Sigmoid colon (tissue), 4 donors: ENCODE data around the gene HMGCS1.

Source experiments
- EP300 ChIP-seq, 4 donors: sonication (generic); formaldehyde crosslinking; IDR thresholded peaks; one replicate each; pipeline ENCODE4 v1.6.1; 2017; ENCODE audit warnings: antibody characterized with exemption in 4 of 4
- POLR2A ChIP-seq, 2 donors: fragments of 450-650 bp; IDR thresholded peaks; one replicate each; pipeline ENCODE4 v1.6.1; 2016; ENCODE audit warnings: antibody characterized with exemption in 2 of 2, mild to moderate bottlenecking in 2 of 2, moderate library complexity in 2 of 2
- POLR2AphosphoS5 ChIP-seq, 4 donors: sonication (generic); formaldehyde crosslinking; IDR thresholded peaks; one replicate each; pipeline ENCODE4 v1.6.1; 2017; ENCODE audit warnings: antibody characterized with exemption in 4 of 4
- TF ChIP-seq, protein P1 (sequence below), 4 experiments: fragments of 450-650 bp in 3 of 4; fragments of 200-600 bp in 1 of 4; IDR thresholded peaks; one replicate each; pipeline ENCODE4 v1.5.1; 2016 to 2019; ENCODE audit warnings: antibody characterized with exemption in 4 of 4, mild to moderate bottlenecking in 3 of 4, moderate library complexity in 2 of 4

DNA sequence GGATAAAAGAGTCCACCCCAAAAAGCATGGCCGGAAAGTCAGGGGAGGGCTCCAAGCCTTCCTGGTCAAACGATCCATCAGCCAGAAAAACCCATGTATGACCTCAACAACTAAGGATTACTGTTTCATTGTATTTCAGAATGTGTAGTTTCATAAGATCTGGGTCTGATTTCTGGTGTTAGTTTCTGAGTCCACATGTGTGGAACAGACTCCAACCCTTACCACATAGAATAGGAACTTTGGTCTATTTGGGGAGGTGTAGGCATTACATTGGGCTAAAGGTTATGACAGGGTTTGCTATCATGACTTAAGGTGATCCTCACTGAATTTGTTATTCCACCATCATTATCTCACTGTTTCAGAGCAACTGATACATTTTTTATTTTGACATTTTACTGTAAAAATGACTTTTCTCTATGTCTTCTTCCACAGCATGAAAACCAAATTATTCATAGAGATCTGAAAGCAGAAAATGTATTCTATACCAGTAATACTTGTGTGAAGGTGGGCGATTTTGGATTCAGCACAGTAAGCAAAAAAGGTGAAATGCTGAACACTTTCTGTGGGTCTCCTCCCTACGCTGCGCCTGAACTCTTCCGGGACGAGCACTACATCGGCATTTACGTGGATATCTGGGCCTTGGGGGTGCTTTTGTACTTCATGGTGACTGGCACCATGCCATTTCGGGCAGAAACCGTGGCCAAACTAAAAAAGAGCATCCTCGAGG, 33.5 kb downstream of the HMGCS1 start:
- TF ChIP-seq, protein P1, sequence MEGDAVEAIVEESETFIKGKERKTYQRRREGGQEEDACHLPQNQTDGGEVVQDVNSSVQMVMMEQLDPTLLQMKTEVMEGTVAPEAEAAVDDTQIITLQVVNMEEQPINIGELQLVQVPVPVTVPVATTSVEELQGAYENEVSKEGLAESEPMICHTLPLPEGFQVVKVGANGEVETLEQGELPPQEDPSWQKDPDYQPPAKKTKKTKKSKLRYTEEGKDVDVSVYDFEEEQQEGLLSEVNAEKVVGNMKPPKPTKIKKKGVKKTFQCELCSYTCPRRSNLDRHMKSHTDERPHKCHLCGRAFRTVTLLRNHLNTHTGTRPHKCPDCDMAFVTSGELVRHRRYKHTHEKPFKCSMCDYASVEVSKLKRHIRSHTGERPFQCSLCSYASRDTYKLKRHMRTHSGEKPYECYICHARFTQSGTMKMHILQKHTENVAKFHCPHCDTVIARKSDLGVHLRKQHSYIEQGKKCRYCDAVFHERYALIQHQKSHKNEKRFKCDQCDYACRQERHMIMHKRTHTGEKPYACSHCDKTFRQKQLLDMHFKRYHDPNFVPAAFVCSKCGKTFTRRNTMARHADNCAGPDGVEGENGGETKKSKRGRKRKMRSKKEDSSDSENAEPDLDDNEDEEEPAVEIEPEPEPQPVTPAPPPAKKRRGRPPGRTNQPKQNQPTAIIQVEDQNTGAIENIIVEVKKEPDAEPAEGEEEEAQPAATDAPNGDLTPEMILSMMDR (IDR thresholded peaks at IDR 0.05): no peak
- TF ChIP-seq POLR2A (IDR thresholded peaks at IDR 0.05) (no peak), POLR2AphosphoS5 (IDR thresholded peaks at IDR 0.05) (no peak), EP300 (IDR thresholded peaks at IDR 0.05) (no peak)
